Stimulated activated CD4-positive, alpha-beta T cell treated with anti-CD3 and anti-CD28 coated beads, TNF-alpha, amount 100 ng/mL, for 4 hours (primary cell): ENCODE data around the gene ADGRG3.
"Not testable (repeated sequence)": the region's sequence is repeated elsewhere in the genome, so short reads cannot be mapped to it uniquely, and the experiment has no call there.

Experiments used
- DNase-seq, 3 experiments: peaks; one replicate each; pipeline ENCODE4 v3.0.0-alpha.2; 2020; ENCODE audit warnings: low read depth in 3 of 3

The ADGRG3 gene

GRCh38 chr16:57663917-57664661 lies 4.0 kb upstream of the ADGRG3 start:
- no peak for DNase-seq

GRCh38 chr16:57664662-57665025 lies 3.5 kb upstream of the ADGRG3 start:
- no peak for DNase-seq

GRCh38 chr16:57665541-57665940 lies 2.6 kb upstream of the ADGRG3 start:
- DNase-seq = no peak

GRCh38 chr16:57666353-57667047 lies 1.6 kb upstream of the ADGRG3 start:
- no peak for DNase-seq

- DNase-seq = no peak
These were observed 1.0 kb upstream of the ADGRG3 start for GRCh38 chr16:57667048-57667525.

GRCh38 chr16:57667526-57668262 lies 412 bp upstream of the ADGRG3 start:
- DNase-seq = no peak

GRCh38 chr16:57668630-57669475 lies 747 bp downstream of the ADGRG3 start:
- DNase-seq = no peak

GRCh38 chr16:57669476-57670162 lies 1.5 kb downstream of the ADGRG3 start:
- DNase-seq = no peak

GRCh38 chr16:57670196-57670595 lies 2.1 kb downstream of the ADGRG3 start:
- no peak for DNase-seq

- not testable (repeated sequence) for DNase-seq
These were observed 3.3 kb downstream of the ADGRG3 start for GRCh38 chr16:57671451-57671850.

- DNase-seq = no peak
These were observed 4.3 kb downstream of the ADGRG3 start for GRCh38 chr16:57672416-57672815.

GRCh38 chr16:57672824-57673223 lies 4.7 kb downstream of the ADGRG3 start:
- no peak for DNase-seq

GRCh38 chr16:57675741-57676551 lies 7.8 kb downstream of the ADGRG3 start:
- DNase-seq = no peak

GRCh38 chr16:57676553-57677085 lies 8.5 kb downstream of the ADGRG3 start:
- no peak for DNase-seq

- no peak for DNase-seq
These were observed 9.7 kb downstream of the ADGRG3 start for GRCh38 chr16:57677622-57678369.

- no peak for DNase-seq
These were observed 10.9 kb downstream of the ADGRG3 start for GRCh38 chr16:57679016-57679415.

- no peak for DNase-seq
These were observed 11.8 kb downstream of the ADGRG3 start for GRCh38 chr16:57679767-57680482.

GRCh38 chr16:57680842-57681375 lies 12.8 kb downstream of the ADGRG3 start:
- DNase-seq = no peak
